Endothelial cell (in vitro differentiated cells): Measurements from ENCODE around the gene CHST4. TPM values are rescaled to one million over a fixed set of nuclear protein-coding genes. Genes with fewer than 3 reads are reported as not detected.
A peak's percentile ranks its signal among the peaks of the same experiment; 100 is the strongest.

Experiments
- DNase-seq: peaks from one replicate; pipeline ENCODE4 v3.0.0; 2021; ENCODE audit warnings: low spot score
- H3K27ac Mint-ChIP-seq: one replicate; pipeline ENCODE4 v1.8.0; 2021; ENCODE audit warnings: mixed read lengths, inconsistent platforms; ENCODE audit not compliant: unreplicated experiment
- H3K27me3 Mint-ChIP-seq: one replicate; pipeline ENCODE4 v1.8.0; 2021; ENCODE audit warnings: mild to moderate bottlenecking, moderate library complexity, mixed read lengths, inconsistent platforms; ENCODE audit not compliant: unreplicated experiment
- H3K36me3 Mint-ChIP-seq: one replicate; pipeline ENCODE4 v1.8.0; 2021; ENCODE audit warnings: mild to moderate bottlenecking, low read depth, mixed read lengths, inconsistent platforms; ENCODE audit not compliant: unreplicated experiment
- H3K4me1 Mint-ChIP-seq: one replicate; pipeline ENCODE4 v1.8.0; 2021; ENCODE audit warnings: mild to moderate bottlenecking, mixed read lengths, inconsistent platforms; ENCODE audit not compliant: unreplicated experiment
- H3K4me3 Mint-ChIP-seq: one replicate; pipeline ENCODE4 v1.8.0; 2021; ENCODE audit warnings: mild to moderate bottlenecking, mixed read lengths, inconsistent platforms; ENCODE audit not compliant: unreplicated experiment
- H3K9me3 Mint-ChIP-seq: one replicate; pipeline ENCODE4 v1.8.0; 2021; ENCODE audit warnings: mixed read lengths, inconsistent platforms; ENCODE audit not compliant: unreplicated experiment
- total RNA-seq: library from RNA; stranded (reverse); fragmentation: NEBNext Ultra II Directional; extraction: Animal tissue kit (Norgen Biotek cat#: 25700); gene quantifications from one replicate; pipeline ENCODE4 v1.2.1, GENCODE V29; 2021; ENCODE audit not compliant: unreplicated experiment
- TF ChIP-seq, protein P1 (sequence below): fragments of 200-600 bp; sonication (generic); IDR thresholded peaks from one replicate; pipeline ENCODE4 v1.5.0; 2021; ENCODE audit warnings: antibody characterized with exemption; ENCODE audit not compliant: unreplicated experiment

The CHST4 gene
- total RNA-seq, 1 donor from 2014 or later: 0.13 TPM

GRCh38 chr16:71536752-71537499 is 10.7 kb downstream of the CHST4 start:
- H3K9me3 Mint-ChIP-seq: no peaks in the 10 kb centered on the region

GRCh38 chr16:71537643-71538042 is 11.4 kb downstream of the CHST4 start:
- Mint-ChIP-seq H3K27me3 (peaks cover 4% of the 10 kb centered on the region), H3K9me3 (no peaks in the 10 kb centered on the region), H3K4me3 (no peak overlapping the region), H3K36me3 (no peaks in the 10 kb centered on the region), H3K27ac (no peak overlapping the region), H3K4me1 (no peaks in the 10 kb centered on the region)
- DNase-seq: peak; percentile 61
- TF ChIP-seq, protein P1, sequence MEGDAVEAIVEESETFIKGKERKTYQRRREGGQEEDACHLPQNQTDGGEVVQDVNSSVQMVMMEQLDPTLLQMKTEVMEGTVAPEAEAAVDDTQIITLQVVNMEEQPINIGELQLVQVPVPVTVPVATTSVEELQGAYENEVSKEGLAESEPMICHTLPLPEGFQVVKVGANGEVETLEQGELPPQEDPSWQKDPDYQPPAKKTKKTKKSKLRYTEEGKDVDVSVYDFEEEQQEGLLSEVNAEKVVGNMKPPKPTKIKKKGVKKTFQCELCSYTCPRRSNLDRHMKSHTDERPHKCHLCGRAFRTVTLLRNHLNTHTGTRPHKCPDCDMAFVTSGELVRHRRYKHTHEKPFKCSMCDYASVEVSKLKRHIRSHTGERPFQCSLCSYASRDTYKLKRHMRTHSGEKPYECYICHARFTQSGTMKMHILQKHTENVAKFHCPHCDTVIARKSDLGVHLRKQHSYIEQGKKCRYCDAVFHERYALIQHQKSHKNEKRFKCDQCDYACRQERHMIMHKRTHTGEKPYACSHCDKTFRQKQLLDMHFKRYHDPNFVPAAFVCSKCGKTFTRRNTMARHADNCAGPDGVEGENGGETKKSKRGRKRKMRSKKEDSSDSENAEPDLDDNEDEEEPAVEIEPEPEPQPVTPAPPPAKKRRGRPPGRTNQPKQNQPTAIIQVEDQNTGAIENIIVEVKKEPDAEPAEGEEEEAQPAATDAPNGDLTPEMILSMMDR: peak; percentile 63

More at GRCh38 chr16:71536752-71537499, 10.7 kb downstream of the CHST4 start:
- no peak overlapping the region for H3K4me3 Mint-ChIP-seq
- DNase-seq: no peak
- H3K27ac Mint-ChIP-seq: no peak overlapping the region
- TF ChIP-seq, protein P1: no peak
- no peaks in the 10 kb centered on the region for H3K4me1 Mint-ChIP-seq
- H3K27me3 Mint-ChIP-seq: peaks cover 4% of the 10 kb centered on the region
- H3K36me3 Mint-ChIP-seq: no peaks in the 10 kb centered on the region

DNA sequence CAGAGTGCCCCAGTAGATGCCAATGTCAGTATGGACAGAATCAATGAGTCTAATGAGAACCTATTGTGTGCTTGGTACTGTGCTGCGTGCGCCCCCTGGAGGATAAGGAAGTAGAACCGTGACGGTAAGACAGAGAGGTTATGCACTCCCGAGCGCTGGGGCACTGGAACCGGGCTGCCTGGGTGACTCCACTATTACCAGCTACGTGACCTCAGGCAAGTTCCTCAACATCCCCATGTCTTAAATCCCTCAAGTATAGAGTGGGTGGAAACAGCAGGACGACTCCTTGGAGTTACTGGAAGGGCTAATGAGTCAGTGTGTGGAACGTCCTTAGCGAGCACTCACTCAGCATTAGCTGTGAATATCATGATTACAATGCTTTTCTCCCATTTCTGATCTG is 16.2 kb downstream of the CHST4 start:
- H3K4me1 Mint-ChIP-seq: no peaks in the 10 kb centered on the region
- H3K27me3 Mint-ChIP-seq: peaks cover 4% of the 10 kb centered on the region
- H3K27ac Mint-ChIP-seq: no peak overlapping the region
- DNase-seq: peak; percentile 78
- no peak overlapping the region for H3K4me3 Mint-ChIP-seq
- H3K9me3 Mint-ChIP-seq: no peaks in the 10 kb centered on the region
- TF ChIP-seq, protein P1: peak; percentile 57
- no peaks in the 10 kb centered on the region for H3K36me3 Mint-ChIP-seq

DNA sequence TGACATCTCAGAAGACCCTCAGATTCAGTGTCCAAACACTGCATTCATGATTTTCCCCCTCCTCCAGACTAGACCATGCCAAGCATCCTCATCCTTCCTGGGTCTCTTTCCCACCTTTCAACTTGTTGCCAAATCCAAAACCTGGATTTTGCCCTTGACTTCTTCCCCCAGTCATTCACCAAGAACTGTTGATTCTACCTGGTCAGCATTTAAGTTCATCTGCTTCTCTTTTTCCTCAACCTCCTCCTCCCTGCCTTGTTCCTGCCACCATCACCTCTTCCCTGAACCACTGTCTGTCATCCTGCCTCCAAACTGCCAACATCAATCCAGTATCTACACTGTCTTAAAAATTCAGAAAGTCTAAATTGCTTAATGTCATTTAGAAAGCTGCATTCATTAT is 20.9 kb downstream of the CHST4 start:
- H3K4me3 Mint-ChIP-seq: no peak overlapping the region
- H3K27ac Mint-ChIP-seq: no peak overlapping the region
- no peaks in the 10 kb centered on the region for H3K4me1 Mint-ChIP-seq
- H3K36me3 Mint-ChIP-seq: no peaks in the 10 kb centered on the region
- no peaks in the 10 kb centered on the region for H3K27me3 Mint-ChIP-seq
- TF ChIP-seq, protein P1: no peak
- no peaks in the 10 kb centered on the region for H3K9me3 Mint-ChIP-seq
- DNase-seq: no peak

DNA sequence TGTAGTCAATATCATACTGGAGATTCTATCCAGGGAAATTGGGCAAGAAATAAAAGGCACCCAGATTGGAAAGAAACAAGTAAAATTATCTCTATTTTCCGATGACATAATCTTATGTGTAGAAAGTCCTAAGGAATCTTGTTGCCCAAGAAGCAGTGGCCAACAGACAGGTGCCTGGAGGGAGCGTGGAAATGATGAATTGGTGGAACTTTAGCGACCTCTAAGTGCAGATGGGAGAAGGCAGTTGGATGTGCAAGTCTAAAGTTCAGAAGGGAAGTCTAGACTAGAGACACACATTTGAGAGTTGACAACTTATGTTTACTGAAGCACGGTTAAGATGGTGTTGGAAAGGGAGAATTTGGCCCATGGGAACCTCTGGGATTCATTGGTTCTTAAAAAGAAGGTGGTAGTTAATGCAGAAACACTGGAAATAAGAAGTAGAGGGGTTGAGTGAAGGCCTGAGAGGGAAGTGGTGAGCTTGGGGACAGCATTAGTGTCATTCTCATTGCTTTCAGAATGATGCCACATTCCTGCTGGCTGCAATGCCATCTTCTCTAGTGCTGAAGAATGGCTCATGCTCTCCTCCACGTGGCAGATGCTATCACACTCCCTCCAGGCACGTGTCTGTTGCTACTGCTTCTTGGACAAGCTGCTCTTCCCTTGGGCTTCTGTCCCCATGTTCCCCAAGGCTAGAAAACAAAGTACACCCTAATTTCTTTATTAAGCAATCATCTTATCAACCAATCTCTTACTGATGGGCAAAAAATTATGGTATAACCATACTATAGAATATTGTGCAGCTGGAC is 26.7 kb downstream of the CHST4 start:
- H3K9me3 Mint-ChIP-seq: no peaks in the 10 kb centered on the region
- H3K4me1 Mint-ChIP-seq: no peaks in the 10 kb centered on the region
- H3K27ac Mint-ChIP-seq: no peak overlapping the region
- TF ChIP-seq, protein P1: no peak
- no peaks in the 10 kb centered on the region for H3K36me3 Mint-ChIP-seq
- no peak for DNase-seq
- no peaks in the 10 kb centered on the region for H3K27me3 Mint-ChIP-seq
- no peak overlapping the region for H3K4me3 Mint-ChIP-seq
